Posterior cingulate gyrus (tissue), 11 donors: Measurements from ENCODE around the gene CCDC70.

ENCODE experiments used
- DNase-seq, 10 donors: peaks; one replicate each; pipeline versions ENCODE4 v3.0.0 to v3.0.0-alpha.2; 2020 to 2021; ENCODE audit warnings: mixed read lengths in 3 of 10
- intact Hi-C: fragments of 100-400 bp; cut with DNase I; formaldehyde crosslinking; loops from one replicate; pipeline ENCODE4 v1.15.1; 2023

Gene CCDC70

DNA sequence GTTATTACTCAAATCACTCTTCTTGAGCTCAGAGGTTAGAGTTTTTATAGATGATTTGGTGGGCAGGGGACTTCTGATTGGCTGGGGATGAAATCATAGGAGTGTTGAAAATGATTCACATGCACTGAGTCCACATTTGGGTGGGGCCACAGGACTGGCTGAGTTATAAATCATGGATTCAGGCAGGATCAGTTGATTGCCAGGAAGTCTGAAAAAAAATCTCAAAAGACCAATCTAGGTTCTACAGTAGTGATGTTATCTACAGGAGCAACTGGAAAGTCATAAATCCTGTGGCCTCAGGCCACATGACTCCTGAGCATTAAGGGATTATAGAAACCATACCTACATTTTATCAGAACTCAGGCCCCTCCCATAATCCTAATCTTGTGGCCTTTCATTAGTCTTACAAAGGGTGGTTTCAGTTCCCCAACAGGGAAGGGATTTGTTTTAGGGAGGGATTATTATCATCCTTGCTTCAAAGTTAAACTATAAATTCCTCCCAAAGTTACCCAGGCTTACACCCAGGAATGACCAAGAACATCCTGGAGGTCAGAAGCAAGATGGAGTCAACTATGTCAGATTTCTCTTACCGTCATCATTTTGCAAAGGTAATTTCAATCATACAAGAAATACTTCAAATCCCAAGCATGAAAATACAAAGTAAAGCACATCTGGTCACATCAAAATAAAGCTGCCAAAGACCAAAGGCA is 5.6 kb upstream of the CCDC70 start:
- DNase-seq: no peak
- intact Hi-C loops: no loop called here

DNA sequence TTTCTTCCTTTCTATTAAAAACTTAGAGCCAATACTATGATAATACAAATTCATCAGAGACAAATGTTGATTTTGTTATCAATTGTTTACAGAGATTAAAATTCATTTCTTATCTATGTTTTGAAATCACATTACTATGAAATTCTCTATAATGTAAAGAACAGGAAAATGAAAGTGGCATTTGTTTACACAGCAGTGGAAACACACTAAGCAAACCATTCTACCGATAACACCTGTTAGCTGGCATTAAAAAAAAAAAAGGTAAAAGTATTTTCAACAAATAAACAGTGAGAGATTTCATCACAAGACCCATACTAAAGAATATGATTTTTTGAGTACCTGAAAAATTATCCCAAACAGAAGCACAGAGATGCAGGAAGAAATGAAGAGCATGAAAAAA is 4.8 kb upstream of the CCDC70 start:
- intact Hi-C loops: no loop called here
- DNase-seq: no peak

DNA sequence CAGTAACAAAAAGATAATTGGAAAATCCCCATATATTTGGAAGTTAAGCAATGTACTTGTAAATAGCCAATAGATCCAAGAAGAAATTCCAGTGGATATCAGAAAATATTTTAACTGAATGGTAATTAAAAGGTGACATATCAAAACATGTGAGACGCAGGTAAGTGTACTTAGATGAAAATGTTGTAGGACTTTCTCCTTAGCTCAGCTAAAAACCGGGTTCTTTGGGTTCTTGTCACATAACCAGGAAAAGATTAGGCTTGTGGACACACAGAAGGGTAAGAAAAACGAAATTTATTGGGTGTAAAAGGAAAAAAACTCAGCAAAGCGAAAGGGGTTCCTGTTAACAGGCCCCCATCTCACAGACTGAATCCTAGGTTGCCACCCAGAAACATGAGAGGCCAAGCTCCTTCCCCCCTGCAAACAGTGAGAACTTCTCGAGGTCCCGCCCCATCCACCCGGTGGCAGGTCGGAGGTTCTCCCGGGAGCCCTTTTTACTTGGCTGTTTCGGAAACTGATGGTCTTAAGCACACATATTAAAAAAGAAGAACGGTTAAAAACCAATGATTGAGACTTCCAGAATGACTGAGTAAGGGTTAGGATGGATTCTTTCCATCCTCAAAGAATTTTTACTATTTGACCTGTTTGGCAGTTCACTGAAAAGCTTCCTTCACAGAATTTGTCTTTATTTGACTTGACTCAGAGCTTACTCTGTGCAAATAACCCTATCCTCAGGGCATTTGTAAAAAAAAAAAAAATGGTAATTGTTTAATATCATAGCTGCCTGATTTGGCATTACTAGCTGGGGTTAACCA is 3.1 kb upstream of the CCDC70 start:
- intact Hi-C loops: no loop called here
- DNase-seq: no peak

DNA sequence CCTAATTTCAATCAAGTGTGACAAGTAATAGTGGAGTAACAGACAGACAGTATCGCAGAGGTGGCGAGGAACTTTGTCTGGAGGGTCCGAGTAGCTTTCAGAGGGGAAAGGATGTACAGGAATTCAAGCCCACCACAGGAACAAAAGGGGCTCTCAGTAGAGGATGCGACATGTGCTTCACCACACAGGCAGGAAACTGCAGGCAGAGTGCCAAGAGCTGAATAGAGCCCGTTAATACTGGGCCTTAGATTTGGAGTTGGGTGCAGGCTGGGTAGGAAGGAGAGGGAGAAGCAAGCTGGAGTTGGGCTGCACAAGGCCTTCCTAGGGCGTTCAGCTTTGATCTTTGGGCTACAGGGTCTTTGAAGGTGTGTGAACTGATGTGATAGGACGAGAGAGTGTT is 1.2 kb downstream of the CCDC70 start:
- intact Hi-C loops: no loop called here

DNA sequence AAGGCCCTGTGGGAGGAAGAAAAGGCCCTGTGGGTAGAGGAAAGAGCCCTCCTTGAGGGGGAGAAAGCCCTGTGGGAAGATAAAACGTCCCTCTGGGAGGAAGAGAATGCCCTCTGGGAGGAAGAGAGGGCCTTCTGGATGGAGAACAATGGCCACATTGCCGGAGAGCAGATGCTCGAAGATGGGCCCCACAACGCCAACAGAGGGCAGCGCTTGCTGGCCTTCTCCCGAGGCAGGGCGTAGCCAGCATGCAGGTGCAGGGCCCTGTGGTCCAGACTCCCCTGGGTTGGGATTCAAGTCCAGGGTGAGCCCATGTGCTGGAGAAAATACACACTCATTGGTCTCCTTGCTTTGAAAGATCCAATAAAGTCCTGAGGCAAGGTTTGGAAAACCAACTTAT is 4.1 kb downstream of the CCDC70 start:
- intact Hi-C loops: no loop called here
- no peak for DNase-seq

More for the DNA sequence above, 1.2 kb downstream of the CCDC70 start:
- no peak for DNase-seq

DNA sequence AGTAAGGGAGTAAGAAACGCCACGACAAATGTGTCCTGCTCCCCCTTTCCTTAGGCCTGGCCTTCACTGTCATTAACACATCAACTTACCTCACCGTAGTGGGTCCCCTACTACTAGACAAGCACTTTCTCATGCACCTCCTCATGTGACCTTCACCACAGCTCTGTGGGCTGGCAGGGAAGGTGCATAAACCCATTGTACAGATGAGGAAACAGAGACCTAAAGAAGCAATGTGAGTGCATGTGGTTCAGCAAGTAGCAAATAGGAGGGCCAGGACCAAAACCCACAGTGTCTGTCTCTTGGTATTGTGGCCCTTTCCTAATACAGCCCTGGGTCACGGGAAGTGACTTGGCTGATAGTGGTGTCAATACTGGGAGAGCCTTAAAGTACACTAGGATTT is 5.3 kb downstream of the CCDC70 start:
- intact Hi-C loops: no loop called here

DNA sequence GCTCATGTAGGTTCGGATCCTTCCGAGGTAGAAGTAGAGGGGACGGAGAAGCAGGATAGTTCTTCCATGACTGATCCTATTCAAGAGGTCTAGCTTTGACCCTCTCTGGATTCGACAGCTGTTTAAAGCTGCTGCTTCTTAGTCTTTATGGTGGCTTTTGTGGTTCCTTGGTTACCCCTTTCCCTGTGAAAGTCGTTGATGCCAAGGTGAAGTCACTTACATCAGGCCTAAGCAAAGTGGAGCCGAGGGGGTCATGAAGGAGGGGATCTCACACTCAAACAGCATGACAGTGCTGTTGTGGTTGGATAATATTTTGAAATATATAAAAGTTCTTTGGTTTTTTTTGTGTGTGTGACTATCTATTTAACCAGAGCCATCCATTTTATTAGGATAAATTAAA is 8.1 kb downstream of the CCDC70 start:
- intact Hi-C loops: no loop called here
- DNase-seq: no peak

More for the DNA sequence above, 5.3 kb downstream of the CCDC70 start:
- DNase-seq: no peak

DNA sequence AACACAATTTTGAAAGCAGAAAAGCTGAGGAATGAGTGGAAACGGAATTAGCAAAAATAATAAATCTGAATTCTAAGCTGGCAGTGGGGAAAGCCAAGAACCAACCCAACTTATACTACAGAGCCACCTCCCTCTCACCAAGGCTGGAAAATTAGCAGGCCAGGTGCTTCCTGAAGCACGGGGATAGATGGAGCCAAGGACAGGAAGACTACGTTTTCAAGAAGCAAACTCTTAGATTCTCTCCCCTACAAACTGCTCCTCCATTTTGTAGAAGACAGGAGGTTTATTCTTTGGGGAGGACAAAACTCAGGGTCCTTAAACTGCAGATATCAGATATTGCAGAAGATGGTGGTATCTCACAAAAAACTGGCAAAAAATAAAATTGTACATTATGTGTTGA is 8.8 kb downstream of the CCDC70 start:
- intact Hi-C loops: no loop called here
- no peak for DNase-seq

DNA sequence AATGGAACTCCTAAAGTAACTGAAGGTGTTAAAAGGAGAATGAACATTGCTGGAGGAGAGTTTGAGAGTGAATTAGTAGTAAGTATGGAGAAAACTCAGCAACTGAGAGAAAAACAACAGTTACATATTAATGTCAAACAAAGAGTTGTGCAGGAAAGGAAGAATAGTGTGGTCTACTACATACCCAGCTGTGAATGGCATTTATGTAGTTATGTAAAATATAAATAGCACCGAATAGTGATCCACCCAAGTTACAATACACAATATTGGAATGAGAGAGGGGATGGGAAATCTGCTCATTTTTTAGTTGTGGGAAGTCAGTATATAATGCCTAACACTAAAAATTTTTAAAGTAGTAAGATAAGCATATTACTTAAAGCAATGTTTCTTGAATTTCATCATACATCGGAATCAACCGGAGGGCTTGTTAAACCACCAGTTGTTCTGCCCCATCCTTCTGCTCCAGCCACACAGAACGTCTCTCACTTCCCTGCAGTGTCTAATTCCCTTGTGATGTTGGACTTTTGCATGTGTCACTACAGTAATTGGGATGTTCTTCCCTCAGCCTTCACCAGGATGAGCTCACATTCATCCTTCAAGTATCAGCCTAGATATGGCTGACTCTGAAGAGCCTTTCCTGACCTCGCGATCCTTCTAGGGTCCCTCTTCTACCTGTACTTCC is 11.5 kb downstream of the CCDC70 start:
- no peak for DNase-seq
- intact Hi-C loops: no loop called here

DNA sequence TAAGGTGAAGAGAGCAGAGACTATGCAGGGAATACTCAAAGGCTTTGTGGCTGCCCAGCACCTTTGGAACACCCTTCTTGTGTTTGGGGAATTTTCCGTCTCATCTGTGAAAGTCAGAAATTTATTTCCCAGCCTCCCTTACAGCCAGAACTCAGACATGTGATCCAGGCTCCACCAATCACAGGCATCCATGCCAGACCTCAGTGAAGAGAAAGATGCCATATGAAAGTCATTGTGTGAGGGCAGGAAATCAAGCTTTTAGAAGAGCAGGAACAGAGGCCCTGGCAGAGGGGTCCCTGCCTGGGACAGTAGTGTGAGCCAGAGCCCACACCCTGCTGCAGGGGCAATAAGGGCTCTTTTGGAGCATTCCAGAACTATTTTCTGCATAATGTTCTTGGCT is 12.1 kb downstream of the CCDC70 start:
- DNase-seq: no peak
- intact Hi-C loops: no loop called here

DNA sequence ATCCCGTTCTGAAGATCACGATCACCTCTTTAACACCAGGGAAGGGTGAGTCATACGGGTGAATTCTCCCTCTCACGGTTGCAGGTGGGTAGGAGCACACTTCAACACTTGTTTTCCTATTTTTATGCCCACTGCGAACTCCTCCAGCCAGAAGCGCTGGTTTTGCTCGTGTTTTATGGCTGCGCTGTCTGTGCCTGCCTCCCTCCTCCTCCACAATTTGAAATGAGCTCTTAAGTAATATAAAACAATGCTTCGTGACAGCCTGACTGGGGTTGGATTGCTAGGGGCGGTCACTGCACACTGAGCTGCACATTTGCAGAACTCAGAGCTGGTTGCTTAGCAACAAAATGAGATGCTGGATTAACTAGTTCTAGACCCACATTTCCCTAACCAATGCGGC is 12.9 kb downstream of the CCDC70 start:
- intact Hi-C loops: no loop called here
- DNase-seq: peak in 3 of 10 donors; percentile 10 to 77 (median 21)

DNA sequence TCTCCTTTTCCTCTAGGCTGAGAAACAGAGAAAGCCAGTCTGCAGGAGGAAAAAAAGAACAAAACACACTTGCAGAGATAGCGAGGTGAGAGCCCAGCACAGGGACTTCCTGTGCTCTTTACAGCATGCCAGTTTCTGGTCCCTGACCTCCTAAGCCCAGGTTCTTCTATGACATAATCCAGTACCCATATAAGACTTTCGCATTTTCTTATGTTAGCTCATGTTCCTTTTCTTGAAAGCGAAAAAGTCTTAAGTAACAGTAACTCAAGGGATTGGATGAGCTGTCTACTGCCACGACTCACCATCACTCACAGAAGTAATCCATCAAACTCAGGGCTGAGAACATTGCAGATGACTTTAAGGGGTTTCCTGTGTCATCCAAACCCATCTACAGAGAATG is 17.4 kb downstream of the CCDC70 start:
- no peak for DNase-seq
- intact Hi-C loops: no loop called here

DNA sequence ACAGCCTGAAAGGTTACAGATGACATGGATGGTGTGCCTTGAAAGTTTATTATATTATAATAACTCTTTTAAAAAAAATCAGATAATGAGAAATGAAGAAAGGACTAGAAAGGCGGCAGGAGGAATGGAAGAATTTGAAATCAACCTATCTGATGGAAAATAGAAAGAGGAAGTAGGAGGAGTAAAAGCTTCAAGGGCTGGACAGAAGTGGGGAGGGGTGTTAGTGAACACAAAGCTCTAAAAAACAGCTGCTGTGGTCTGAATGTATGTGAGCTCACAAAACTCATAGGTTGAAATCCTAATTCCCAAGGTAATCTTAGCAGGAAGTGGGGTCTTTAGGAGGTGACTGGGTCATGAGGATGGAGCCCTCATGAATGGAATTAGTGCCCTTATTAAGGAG is 19.5 kb downstream of the CCDC70 start:
- intact Hi-C loops: no loop called here
- DNase-seq: no peak

DNA sequence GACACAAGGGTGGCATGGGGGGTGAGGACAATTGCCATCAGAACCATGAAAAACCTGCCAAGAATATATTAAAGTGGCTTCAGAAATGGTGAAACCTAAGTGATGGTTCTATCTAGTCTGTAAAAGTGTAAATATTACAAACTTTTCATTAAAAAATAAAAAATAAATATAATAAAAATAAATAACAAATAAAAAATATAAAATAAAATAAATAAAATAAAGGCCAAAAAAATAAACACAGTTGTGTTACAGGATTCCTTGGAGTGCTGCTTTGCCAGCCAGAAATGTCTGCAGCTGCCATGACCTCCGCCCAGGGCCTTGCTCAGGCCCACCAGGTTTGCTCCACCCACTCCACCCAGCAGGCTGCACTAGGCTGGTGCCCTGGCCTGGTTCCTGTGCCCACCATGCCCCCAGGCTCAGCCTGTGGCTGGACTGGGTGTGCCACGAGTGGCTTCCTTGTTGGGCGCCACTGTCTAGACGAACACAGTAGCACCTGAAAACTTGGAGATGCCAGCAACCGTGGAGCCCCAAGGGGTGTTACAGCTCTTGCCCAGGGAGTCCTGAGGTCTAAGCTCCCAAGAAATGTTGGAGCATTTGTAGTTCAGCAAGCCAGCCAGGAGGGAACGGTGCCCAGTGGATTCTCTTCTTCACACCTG is 20.9 kb downstream of the CCDC70 start:
- DNase-seq: no peak
- intact Hi-C loops: no loop called here

DNA sequence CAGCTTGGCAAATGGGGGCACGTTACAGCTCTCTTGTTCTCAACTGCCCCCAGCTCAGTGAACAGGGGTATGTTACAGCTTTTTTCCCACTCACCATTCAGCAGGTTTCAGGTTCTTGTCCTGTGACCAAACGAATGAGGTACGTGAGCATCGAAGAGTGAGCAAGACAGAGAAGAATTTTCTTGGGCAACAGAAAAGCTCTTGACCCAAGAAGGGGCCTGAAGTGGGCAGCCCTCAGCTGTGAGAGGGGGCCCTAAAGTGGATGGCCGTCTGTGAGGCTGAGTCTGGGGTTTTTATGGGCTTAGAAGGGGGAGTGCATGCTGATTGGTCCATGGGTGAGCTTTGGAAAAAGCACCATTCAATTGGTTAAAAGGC is 21.4 kb downstream of the CCDC70 start:
- DNase-seq: no peak
- intact Hi-C loops: no loop called here

DNA sequence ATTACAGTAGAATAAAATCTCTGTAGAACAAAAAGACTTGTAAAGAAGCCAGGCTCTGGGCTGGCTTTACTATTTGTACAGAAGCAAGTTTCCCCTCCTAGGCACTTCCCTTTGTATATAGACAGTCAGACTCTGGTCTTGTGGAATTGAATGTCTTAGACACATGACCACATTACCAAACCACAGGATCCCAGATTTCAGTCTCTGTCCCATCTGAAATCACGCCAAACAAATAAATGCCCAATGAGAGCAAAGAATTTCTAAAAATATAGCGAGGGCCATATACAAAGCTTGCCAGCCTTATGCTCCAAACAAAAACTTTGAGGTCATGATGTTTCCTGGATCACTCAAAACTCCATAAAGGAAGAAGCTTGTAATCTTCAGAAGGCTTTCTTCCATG is 23.9 kb downstream of the CCDC70 start:
- no peak for DNase-seq
- intact Hi-C loops: no loop called here

DNA sequence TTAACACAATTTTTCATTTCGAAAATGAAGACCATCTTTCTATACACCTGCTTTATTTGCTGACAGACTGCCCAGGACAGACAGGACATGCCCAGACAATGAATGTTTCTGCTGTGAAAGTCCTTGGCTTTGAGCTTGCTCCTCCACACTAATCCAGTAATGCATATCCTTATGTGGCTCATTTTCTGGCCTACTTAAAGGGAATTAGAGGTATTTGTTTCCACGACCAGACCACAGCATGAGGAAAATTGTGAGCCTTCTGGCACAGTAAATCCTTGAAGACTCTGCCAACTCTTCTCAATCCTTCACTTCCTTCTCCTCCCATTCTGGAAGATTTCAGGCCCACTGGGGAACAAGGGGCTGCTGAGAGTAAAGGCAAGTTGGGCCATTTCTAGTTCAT is 25.7 kb downstream of the CCDC70 start:
- intact Hi-C loops: no loop called here
- no peak for DNase-seq

DNA sequence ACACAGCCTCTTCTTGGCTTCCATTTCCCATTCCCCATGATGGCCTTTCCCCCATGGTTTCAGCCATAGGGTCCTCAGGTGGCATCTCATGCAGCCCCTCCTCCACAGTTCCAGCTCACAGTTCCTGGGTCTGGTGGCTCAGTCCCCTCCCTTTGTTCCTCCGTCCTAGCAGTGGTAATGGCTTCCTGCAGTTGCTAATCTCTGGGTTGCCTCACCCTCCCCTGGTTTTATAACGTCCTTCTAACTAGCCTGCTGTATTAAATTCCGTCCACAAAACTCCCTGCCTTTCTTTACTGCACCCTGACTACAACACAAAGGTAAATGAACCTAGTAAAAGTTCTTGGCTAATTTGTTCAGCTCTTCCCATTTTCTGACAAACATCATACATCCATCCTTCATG is 30.9 kb downstream of the CCDC70 start:
- DNase-seq: no peak
- intact Hi-C loops: no loop called here

DNA sequence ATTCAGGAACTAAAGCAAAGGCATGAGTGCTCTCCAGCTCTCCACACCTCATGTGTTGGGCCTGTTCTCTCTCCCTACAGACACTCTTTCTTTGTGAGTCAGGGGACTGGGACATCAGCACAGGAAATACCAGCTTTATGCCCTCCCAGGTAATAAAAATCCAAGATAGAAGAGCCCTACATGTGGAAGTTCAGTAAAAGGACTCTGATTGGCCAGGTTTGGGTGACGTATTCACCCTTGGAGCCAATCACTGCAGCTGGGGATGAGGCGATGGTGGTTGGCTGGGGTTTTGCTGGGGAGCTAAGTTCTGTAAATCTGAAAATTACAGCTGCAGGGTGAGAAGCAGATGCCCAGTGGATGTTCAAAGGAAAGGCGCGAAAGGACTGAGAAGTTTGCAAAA is 32.5 kb downstream of the CCDC70 start:
- DNase-seq: no peak
- intact Hi-C loops: no loop called here

DNA sequence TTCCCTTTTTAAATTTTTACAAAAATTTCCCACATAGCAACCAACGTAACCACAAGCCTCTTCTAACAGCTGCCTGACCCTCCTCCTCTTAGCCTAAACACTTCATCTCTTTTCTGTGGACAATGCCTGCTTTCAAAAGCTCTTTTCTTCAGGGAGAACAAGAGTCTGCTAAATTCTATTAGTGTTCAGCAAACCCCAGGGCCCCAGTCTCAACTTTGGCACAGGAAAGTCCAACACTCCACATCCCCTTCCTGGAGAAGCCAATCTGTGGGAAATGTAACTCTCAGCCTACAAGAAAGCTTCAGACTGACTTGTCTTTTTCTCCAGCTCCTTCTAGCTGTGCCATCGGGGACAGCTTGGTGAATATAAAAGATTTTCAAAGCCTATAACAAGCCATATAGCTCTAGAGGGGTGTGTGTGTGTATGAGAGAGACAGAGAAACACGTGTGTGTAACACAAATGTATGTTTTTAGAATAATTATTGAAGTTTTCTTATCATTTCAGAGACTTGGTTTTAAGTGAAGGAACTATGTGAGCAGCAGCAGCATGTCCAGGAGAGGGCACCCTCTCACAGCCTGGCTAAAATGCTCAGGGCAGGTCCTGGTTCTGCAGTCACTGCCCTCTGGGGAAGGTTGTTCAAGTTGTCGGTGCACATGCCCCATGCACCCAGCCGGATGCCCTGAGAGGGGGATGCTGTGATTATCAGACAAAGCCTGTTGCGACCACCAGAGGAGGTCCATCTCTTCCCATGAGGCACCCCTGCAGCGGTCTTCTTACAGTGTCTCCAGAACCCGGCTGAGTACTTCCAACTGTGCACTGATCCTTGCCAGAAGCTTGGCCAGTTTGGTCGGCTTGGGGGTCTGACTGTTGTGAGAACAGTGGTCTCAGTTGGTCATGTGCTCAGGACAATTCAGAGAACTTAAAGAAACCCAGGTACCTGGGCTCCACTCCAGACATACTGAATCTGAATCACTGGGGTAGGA is 34.4 kb downstream of the CCDC70 start:
- peak in 8 of 10 donors; percentile 43 to 94 (median 57) for DNase-seq

More for the DNA sequence above, 34.4 kb downstream of the CCDC70 start:
- intact Hi-C loops: loop anchor here (2.0 kb wide), 1 partner anchor 233 kb away; the partner anchor contains the start of gene NEK5
